Keratinocyte (primary cell): ENCODE data around the gene IFT81.

Experiments
- CTCF ChIP-seq, 3 experiments: IDR thresholded peaks in 1 of 3; conservative IDR thresholded peaks in 1 of 3; optimal IDR thresholded peaks in 1 of 3; 2 replicates in 2 of 3; 3 replicates in 1 of 3; pipeline versions ENCODE3 to v1.5.1; 2011; ENCODE audit warnings: low read length in 3 of 3, mild to moderate bottlenecking in 3 of 3, moderate library complexity in 2 of 3, control low read depth in 1 of 3, inconsistent platforms in 1 of 3; ENCODE audit not compliant: insufficient read depth in 2 of 3; ENCODE audit errors: extremely low read depth in 1 of 3
- EZH2 ChIP-seq: IDR thresholded peaks from one replicate; pipeline ENCODE4 v1.6.1; 2012; ENCODE audit warnings: inconsistent platforms, mild to moderate bottlenecking, low read length, moderate library complexity

- TF ChIP-seq CTCF (optimal IDR thresholded peaks at IDR 0.05 in 1 of 3, IDR thresholded peaks at IDR 0.05 in 1 of 3, conservative IDR thresholded peaks at IDR 0.05 in 1 of 3; ENCODE audit: extremely low read depth in 1 of 3, insufficient read depth in 2 of 3, low read length in 3 of 3) (peak; percentile 12 to 63 (median 44)), EZH2 (no peak)
Measured at GRCh38 chr12:110224379-110225304, 100.5 kb downstream of the IFT81 start.
